HG02981 (cell line): Measurements from ENCODE around the gene TTLL1.
"Not testable (repeated sequence)": the region's sequence is repeated elsewhere in the genome, so short reads cannot be mapped to it uniquely, and the experiment has no call there.

Experiments
- ATAC-seq: cut with Tn5 transposase; IDR thresholded peaks from one replicate; pipeline ENCODE4 v1.9.1; 2021; ENCODE audit warnings: mild to moderate bottlenecking, moderate library complexity; ENCODE audit not compliant: unreplicated experiment

TTLL1 gene

GRCh38 chr22:43110927-43111623 lies 21.9 kb upstream of the TTLL1 start:
- no peak for ATAC-seq

DNA sequence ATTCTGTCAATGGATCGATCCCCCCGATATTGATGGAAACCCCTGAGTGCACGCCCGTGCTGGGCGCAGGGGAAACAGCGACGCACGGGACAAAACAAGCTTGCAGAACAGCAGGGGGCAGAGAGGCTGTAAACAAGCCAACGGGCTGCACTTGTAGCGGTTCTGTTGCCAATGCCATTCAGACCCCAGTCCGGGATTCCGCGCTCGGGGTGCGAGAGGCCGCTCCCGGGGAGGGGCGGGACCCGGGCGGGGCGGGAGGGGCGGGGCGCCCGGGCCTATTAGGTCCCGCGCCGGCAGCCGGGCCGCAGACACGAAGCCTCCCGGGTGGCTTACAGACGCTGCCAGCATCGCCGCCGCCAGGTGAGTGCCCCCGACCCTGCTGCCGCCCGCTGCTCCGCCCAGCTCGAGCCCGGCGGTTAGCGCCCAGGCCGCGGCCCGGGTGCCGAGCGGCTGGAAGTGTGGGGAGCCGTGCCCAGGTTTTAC lies 21.3 kb upstream of the TTLL1 start, which contains the start of gene BIK:
Gene BIK, plus strand, starts transcription at position 307 of the 483 bp plus-strand sequence. CDS start 13,273 bp downstream, outside the sequence.
- ATAC-seq: no peak

GRCh38 chr22:43109921-43110443 lies 20.8 kb upstream of the TTLL1 start:
- ATAC-seq: no peak

GRCh38 chr22:43109511-43109910 lies 20.3 kb upstream of the TTLL1 start:
- no peak for ATAC-seq

DNA sequence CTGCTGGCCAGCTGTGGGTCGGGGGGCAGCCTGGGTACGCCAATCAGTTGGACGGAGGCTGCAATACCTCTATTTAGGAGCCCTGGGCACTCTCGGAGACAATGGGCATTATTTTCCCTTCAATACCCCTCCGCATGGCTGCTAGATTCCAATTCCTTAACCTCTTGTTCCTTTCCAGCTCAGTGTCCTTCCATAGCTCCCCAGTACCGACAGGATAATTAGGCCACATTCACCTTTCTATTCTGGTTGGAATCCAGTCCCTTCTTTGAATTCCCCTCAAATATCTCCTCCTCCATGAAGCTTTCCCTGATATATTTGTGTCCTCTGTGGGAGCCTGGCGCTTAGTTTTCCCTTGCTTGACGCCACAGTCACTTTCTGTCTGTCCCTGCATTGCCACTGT lies 17.1 kb upstream of the TTLL1 start:
- ATAC-seq: no peak

- not testable (repeated sequence) for ATAC-seq
Measured at GRCh38 chr22:43104950-43105349, 15.8 kb upstream of the TTLL1 start.

DNA sequence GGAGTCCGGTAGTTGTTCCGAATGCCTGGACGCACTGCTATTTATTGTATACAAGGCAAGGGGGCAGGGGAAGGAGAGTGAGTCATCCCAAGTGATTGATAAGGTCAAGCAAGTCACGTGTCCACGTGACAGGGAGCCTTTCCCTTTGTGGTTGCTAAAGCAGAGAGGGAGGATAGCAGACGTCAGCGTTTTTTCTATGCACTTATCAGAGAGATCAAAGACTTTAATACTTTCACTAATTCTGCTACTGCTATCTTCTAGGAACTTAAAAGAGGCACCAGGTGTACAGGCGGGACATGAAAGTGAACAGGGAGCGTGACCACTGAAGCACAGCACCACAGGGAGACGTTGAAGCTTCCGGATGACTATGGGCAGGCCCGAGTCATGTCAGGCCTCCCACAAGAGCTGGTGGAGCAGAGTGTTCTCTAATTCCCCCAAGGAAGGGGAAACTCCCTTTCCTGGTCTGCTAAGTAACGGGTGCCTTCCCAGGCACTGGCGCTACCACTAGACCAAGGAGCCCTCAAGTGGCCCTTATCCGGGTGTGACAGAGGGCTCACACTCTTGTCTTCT lies 14.9 kb upstream of the TTLL1 start:
- not testable (repeated sequence) for ATAC-seq

- no peak for ATAC-seq
Measured at GRCh38 chr22:43101306-43101705, 12.1 kb upstream of the TTLL1 start.

- ATAC-seq: no peak
Measured at GRCh38 chr22:43100225-43100624, 11.0 kb upstream of the TTLL1 start.

DNA sequence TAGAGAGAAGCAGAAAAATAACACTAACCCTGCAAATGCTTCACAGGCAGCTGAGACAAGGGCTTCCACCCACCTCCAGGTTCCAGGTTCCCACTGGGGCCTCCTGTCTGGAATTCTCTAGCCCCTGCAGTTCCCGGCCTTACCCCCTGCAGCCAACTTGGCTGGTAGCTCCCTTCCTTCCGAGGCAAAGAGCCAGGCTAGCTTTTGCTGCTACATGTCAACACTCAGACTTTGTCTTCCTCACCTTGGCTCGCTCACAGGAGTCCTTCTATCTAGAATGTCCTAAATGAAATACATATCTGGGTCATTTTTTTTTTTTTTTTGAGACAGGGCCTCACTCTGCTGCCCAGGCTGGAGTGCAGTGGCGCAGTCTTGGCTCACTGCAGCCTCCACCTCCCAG lies 9.9 kb upstream of the TTLL1 start:
- ATAC-seq: no peak

- no peak for ATAC-seq
Measured at GRCh38 chr22:43098356-43098755, 9.2 kb upstream of the TTLL1 start.

DNA sequence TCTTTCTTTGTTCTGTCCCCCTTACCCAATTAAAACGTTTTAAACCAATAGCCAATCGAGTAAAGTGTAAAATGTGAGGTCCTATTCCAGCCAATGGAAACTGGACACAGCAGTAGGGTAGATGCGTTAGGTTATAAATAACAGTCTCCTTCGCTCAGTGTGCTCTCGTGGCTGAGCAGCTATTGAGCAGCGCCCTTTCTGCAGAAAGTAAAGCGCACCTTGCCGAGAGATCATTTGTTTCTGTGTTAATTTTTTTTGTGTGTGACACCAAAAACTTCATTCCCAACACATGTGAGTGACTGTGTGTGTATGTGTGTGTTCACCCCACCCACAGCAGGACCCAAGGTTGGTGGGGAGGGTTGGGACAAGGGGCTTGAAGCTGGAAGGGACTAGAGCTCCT lies 7.2 kb upstream of the TTLL1 start:
- ATAC-seq: no peak

GRCh38 chr22:43094551-43094950 lies 5.4 kb upstream of the TTLL1 start:
- no peak for ATAC-seq

DNA sequence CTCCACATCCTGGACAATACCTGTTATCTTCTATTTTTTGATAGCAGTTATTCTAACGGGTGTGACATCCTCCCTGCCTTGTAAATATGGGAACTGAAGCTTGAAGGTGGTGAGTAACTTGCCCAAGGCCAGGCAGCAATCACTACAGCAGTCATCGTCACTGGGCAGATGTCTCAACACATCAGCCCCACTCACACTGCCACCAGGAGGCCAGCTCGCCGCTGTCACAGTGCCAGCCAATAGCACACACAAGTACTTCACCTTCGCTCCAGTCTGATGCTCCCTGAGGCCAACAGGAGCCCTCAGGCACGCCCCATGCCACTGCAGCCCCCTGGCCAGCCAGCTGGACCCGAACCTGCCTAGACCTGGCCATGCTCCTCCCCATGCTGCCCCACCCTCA lies 4.9 kb upstream of the TTLL1 start:
- no peak for ATAC-seq

GRCh38 chr22:43092085-43092484 lies 2.9 kb upstream of the TTLL1 start:
- no peak for ATAC-seq

GRCh38 chr22:43090130-43090789 lies 1.1 kb upstream of the TTLL1 start:
- no peak for ATAC-seq

DNA sequence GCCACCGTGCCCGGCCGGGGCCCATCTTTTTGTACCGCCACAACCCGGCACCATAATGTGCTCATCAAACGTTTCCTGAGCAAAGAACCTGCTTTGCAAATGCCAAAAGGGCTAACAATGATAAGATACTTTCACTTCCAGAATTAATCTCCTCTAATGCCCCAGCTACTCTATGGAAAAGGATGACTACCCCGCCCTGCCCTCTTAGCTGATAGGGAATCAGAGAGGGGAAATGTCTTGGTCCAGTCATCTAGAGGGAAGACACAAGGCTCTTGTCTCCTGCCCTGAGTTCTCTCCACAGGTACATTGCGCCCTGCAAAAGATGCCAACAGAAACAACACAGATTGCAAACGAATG lies 586 bp downstream of the TTLL1 start:
- no peak for ATAC-seq

DNA sequence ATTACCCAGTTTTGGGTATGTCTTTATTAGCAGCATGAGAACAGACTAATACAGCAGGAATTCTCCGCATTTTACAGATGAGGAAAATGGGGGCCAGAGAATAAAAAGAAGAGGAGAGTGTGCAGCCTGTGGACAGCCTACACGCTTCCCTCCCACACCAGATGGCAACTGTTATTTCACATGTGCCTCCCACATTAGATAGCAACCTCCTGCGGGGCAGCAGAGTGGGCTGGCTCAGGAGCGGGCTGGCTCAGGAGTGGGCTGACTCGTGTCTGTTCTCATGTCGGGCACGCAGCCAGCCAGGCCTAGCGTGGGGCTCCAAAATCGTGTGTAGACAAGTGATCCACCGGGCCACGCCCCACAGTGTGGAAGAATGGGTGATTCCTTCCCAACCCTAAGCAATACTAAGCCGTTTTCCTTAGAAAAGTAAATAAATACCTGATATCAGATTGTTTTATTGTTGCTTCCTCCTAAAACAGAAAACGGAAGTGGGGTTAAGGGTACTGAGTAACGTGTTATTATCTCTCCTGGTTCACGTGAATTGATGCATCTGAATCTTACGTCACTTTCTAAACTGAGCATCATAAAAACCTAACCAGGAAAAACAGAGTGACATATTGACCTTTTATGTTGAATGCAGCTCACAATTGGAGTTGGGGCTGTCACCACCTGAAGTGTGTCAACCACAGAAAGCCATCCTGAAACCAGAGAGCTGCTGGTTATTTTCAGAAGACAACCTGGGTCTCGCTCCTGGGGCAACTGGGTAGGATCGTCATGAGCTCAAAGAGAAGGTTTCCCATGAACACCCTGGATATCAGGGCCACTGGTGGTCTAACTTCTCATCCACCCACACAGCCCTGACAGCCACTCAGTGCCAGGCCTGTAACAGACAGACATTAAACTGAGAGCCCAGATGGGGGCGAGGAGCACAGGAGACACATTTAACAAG lies 3.3 kb downstream of the TTLL1 start:
- ATAC-seq: no peak

GRCh38 chr22:43081968-43082367 lies 7.2 kb downstream of the TTLL1 start:
- ATAC-seq: no peak

GRCh38 chr22:43080616-43081015 lies 8.6 kb downstream of the TTLL1 start:
- ATAC-seq: no peak

DNA sequence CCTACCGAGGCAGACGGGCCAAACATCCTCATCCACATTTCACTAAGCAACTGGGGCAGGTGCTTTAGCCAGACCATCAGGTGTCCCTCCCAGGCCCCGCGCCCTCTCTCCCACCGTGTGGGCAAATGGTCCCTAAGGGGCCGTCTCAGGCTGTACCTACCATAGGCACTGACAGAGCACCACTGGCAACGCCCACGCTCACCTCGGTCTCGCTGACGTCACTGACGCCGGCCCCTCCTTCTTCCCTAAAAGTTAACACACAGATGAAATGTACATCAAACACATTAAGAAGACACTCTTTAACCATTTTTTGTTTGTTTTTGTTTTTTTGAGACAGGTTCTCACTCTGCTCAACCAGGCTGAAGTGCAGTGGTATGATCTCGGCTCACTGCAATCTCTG lies 9.4 kb downstream of the TTLL1 start:
- no peak for ATAC-seq
